EH (cell line): Measurements from ENCODE around the gene APOA4.

Experiments used
- DNase-seq: peaks from one replicate; pipeline ENCODE4 v3.0.0-alpha.2; 2015; ENCODE audit warnings: low read depth

APOA4 gene

DNA sequence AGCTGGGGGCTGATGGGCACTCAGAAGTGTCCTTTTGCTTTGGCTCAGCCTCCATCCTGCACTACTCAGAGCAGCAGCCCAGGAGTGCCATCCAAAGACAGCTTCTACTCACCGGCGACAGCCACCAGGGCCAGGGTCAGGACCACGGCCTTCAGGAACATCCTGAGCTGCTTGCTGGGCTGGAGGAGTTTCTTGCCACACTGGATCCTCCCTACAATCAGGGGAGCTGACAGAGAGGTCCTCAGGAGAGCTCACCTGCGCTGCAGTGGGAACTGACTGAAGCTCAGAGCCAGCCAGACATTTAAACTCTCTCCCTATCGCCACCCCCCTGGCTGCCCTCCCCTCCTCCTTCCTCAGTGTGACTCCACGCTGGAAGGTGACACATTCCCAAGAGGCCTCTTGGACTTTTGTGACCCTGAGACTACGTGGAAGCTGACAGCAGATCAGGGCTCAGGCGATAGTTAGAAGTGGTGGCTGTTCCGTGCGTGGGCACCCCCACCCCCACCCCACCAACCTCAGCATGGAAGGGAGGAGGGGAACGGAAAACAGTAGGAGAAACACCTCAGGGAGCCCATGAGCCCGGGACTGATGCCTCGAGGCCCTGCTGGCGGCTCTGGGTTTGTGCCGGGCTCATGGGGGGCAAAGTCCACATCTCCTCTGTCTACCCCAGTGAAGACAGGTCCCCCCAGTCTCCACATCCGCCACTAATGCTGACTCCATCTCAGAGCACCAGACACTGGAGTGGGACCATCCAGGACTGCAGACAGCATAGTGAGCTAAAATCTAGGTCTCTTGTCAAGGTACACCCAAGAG, at the start of gene APOA4:
Gene APOA4, minus strand, starts transcription at position 274 of the 813 bp plus-strand sequence. Its CDS starts 113 bp downstream, at position 161.
- no peak for DNase-seq

DNA sequence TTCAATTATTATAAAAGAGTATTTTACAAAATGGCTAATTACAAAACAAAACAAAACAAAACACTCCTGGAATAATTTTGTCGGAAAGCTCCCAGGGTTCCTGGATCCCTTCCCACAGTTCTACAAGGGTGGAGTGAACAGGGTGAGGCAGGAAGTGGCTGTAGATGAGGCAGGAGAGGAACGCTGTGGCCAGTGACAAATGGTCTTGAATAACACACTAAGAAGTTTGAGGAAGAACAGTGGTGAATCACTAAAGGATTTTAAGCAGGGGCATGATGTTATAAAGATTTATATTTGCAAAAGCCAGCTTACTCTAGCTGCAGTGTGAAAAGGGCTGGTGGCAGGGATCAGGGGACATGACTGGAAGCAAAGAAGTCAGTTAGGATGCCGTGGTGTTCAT, 48.1 kb upstream of the APOA4 start:
- peak; percentile 95 for DNase-seq

DNA sequence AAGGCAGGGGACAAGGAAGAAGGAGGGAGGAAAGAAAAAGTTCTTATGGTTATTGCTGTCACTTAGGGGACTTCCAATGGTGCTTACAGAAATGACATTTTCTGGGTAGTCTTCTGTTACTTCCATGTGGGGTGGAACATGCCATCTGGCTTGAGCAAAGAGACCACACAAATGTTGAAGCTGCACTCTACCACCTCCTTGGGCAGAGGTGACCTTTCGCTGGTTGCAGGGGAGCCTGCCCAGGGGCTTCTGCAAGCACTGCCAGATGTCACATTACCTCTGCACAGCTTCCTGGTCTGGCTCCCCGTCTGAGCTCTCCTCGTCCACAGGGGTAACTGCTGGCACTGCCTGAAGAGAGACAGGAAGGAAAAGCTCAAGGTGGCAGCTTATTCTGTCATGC, 47.0 kb upstream of the APOA4 start:
- no peak for DNase-seq

DNA sequence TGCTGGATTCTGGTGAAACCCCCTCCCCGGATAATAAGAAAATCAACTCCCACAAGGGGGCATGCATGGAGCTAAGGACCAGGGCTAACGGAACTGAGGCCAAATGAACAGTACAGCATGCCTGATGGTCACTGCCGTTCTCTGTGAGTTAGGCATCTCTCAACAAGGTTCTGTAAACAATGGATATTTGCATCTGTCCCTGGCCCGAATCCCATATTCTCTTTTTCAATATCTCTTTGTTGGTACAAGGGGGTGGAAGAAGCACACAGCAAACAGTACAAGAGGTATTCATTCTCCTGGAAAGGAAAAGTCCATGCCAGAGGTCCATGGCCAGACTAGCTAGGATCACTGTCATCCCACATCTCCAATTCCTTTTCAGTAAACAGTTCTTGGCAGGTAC, 46.5 kb upstream of the APOA4 start:
- no peak for DNase-seq

DNA sequence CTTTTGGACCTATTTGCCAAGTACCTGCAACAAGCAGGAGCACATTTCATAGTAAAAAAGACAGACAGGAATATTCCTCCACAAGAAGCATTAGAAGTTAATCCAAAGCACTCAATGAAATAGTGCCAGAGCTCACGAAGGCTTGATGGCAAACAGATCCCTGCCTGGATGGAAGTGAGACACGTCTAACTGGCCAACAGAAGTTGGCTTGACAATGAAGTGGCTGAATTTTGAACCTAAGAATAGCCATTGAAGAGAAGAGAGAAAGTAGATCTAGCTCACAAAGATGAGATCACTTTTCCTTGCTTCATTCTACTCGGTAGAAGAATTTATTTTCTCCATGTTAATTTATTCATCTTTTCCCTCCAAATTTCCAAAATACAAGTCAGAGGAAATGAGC, 45.0 kb upstream of the APOA4 start:
- no peak for DNase-seq

DNA sequence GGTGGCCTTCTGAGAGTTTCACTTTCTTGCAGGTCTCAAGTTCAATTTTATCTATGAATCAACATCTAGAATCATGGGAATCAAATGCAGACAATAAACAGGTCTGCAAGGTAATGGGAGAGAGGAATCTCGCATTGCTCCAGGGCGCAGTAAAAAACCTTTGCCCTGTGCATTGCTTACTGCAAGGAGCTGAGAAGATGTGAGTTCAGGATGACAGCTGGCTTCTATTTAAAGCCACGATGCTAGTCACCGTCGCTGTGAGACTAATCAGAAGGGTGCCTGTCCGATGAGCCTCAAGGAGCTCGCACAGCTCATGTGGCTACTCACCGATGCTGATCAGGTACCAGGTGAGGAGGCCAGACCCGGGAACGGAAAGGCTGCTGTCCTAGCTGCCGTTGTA, 44.5 kb upstream of the APOA4 start:
- DNase-seq, result no peak

DNA sequence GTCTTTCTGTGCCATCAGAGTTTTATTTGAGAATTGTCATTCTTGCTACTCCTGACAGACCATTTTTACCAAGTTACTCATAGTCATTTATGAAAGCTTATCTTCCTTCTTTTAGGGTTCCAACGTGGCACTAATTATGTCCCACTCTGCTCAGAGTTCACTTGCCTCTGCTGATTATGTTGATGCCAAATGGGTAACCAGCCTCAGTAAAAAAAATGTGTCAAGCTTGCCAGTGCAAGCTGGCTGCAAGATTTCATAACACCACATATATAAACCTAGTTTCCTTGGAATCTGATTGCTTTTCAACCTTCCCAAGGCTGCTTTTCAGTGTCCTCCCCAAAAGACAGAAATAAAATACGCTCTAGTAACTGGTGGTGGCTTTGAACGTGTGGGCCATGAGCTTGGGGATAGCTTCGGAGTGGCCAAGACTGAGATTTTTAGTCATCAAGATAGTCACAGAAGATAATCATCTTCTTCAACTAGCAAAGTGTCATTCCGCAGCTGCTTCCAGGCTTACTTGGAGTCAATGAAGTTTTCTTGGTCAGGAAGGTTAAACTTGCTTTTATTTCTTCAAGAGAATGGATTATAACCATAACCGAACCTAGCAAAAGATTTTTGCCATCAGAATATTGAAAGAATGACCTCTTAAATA, 43.8 kb upstream of the APOA4 start:
- DNase-seq, result peak; percentile 78

DNA sequence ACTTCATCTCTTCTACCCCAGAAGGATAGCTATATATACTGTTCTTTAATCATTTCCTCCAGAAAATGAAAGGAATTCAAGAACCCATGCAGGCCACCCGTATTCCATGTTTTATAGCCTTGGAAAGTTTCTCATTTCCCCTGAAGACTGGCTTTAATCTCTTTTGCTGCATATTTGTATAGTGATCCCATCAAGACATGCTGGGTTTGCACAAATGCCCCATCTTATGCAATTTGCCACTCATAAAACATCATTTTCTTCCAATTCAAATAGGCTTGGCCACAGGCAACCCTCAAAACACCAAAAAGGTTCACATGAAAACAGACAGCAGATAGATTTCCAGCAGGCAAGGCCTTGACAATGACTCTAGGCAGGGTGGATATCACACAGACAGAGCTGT, 42.6 kb upstream of the APOA4 start:
- DNase-seq, result peak; percentile 93

DNA sequence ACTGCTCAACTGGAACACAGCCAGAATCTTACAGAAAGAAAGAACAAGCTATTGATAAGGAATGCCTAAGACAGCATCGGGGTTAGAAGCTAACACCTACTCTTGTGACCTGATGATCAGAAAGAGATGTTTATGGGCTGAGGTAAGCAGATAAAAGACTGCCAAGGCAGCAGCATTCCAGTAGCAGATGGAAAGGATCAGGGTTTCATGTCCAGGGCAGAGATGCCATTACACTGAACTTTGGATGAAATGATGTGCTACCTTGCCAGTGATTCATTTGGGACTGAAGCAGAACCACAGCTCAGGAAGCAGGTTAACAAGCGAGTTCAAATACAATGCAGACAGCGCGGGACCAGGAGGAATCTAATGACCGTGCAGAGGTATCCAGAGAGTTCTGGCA, 41.4 kb upstream of the APOA4 start:
- DNase-seq, result peak; percentile 56

DNA sequence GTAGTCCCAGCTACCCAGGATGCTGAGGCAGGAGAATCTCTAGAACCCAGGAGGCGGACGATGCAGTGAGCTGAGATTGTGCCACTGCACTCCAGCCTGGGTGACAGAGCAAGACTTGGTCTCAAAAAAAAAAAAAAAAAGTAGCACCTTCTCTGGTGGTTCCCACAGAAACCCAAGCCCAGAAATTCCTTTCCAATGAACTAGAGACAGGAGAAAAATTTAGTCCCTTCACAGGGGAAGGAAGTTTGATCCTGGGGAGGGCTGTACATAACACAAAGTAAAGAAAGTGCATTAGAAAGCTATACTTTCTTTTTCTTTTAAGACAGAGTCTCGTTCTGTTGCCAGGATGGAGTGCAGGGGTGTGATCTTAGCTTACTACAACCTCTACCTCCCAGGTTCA, 39.8 kb upstream of the APOA4 start:
- DNase-seq, result peak; percentile 78

DNA sequence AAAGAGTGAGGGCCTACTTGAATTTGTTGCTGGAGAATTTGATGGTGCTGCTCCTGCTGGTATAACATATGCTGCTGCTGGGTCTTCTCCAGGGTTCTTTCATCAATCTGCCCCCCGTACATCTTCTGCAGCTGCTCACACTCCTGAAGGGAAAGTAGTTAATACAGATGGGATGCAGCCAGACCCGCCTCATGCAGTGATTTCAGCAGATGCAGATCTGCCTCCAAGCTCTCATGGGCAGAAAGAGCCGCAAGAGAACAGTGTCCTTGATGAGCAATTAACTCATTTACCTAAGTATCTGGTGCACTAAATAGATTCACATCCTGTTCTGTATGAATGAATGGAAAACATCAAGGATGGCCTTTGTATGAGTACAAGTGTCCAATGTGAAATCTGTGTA, 39.1 kb upstream of the APOA4 start:
- DNase-seq, result no peak

DNA sequence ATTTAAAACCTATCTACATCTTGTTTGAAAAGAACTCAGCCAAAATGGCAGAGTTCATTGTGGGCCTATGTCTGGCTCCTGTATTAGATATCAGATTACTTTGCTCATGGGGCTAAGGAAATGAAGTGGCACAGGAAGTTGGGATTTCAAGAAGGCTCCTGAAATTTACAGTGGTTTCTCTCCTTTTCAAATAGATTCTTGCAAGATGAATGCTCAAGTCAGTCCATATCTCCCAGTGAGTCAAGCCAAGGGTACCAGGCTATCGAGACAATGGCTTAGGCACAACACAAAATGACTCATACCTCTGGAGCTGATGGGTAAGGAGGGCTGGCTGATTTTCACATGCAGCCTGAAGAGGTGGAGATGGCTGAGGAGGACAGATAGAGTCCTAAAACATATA, 38.4 kb upstream of the APOA4 start:
- DNase-seq, result peak; percentile 81

DNA sequence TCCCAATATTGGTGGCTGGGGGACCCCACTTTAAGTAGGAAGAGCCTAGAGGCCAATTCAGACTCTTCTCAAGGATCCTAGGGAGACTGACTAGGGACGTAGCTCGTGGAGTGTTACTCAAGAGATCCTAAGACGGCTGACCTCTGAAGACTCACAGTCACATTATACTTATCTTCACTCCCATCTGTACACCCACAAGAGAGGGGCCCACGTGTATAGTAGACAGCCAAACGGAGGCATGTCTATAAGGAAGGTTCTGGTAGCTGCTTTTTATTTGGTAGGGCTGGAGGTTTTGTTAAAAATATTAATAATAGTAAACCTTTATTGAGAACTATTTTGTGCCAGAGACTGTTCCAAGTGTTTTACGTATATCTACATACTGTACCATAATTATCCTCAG, 37.2 kb upstream of the APOA4 start:
- DNase-seq, result no peak

DNA sequence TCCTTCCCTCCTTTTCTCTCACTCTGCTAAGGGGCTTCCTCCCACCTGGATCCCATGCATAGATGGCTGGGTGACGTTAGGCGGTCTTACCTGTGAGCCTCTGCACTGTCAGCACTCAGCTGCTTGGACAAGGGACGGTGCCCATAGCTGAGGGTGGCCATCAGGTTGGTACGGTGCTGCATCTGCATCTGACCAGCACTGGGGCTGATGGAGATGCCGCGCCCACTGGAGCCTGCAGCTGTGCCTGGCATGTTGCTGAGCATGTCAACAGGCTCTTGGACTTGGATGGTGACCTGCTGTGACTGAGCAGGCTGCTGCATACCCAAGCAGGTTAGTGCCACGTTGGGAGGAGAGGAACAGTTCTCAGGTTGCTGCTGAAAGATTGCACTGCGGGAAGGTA, 36.1 kb upstream of the APOA4 start:
- DNase-seq, result no peak

DNA sequence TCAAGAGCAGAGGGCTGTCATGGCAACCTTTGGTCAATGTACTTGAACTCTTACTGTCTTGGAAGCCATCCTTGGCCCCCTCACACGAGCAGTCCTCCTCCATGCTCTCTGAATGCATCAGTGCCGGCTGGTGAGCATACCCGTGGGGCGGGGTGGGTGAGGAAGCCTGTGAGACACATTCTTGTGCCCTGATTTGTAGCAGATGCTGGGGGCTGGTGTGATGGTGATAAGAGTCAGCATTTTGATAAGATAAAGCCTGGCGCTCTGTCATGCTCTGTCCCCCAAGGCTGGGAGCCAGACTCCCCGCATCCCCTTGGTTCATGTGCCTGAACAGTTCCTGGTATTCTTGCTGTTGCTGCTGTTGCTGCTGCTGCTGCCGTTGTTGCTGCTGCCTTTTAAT, 34.8 kb upstream of the APOA4 start:
- DNase-seq, result peak; percentile 30

DNA sequence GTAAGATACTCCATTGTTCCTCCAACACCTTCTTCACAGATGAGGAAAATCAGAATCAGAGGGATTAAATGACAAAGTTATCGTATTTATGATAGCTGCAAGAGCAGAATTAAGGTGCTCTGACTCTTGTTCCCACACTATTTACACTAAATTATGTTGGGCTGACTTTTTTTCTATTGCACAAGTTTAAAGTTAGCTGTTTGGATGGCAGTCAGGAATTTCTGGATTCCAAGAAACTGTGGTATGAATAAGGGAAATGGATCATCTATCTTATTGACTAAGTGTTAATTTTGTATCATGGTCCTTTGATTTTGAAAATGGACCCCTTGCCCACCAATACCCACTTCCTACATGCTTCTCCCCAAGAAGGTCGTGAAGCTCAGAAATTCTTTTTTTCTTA, 34.2 kb upstream of the APOA4 start:
- DNase-seq, result peak; percentile 48

DNA sequence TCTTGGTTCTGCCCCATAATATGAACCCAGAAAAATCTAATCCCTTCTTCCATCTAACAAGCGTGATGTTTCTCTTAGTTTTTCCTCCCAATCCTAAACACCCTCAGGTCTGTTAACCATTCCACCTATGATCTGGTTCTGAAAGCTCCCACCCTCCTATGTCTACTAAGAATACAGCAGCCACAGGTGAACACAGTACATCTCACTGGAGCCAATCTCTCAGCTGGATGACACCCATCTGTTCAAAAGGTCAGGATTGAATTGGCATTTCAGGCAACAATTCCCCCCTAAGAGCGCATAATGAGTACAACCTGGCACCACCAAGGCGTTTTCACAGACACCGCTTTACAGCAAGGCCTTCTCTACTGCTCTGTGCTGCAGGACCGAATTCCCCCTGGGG, 33.3 kb upstream of the APOA4 start:
- DNase-seq, result no peak

DNA sequence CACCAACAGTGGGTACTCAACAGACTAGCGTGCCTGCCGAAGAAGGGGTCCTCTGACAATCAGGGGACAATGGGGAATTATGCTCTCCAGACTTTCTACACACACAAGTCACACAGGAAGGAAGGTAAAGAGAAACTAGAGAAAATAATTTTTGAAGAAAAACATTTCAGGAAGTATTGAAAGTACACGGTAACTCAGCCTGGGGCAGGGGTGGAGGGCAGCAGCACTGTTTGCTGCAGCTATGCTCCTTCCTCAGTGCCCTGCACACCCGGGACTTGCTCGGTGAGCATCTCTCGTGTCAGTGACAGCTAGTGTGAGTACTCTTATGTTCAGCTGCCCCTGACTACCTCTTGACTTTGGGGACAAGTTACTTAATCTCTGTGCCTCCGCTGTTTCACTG, 32.3 kb upstream of the APOA4 start:
- DNase-seq, result no peak

DNA sequence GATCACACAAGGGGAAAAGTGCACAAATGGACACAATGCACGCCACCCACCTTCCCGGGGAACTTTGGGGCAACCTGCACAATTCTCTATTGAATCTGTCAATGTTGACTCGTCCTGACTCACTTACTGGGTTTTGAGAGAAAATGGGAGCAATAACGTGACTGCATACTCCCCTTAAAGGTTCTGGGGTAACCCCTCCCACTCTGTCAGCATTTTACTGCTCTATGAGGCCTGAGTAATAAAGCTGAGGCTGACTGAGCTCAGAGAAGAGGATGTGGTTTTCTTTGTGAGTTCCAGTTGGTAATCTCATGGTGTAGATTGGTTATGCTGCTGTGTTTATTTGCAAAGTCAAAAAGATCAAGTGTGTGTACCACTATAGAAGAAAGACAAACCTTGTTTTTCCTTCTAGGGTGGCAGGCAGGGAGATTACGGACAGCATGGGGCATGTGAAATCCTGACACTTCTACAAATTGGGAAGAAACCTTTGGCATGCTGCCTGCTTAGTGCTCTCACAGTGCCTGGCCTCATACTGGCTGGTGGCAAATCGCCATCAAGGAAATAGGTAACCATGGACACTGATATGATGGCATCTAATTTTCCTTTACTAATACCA, 30.5 kb upstream of the APOA4 start:
- peak; percentile 96 for DNase-seq

DNA sequence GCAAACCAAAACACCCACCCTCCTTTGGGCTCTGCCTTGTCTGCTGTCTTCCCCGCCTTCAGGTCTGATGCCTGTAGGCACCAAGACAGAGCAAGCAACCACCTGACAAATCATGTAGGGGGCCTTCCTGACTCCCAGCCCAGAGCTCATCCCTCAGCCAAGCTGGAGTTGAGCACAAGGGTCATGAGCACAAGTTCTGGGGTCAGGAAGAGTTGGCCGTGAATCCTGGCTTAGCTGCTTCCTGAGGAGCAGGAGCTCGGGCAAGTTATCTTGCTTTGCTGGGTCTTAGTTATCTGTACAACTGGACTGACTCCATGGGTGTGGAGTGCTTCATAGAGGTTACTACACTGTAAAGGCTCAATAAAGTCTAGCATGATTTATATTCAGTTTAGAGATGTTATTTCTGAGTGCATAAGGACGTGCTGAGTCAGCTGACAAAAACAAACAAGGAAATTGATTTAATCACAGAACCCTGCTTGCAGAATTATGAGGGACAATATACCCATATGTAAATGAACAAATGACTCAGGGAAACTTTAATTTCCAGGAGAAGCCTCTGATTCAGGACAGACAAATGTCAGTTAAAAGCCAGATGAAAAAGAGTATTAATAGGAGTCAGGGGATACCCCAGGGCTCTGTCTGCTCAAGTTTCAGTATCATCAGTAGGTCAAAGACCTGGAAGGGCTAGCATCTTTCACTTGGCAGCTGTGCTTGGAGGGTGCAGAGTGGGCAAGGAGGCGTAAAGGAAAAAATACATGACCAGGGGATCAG, 29.3 kb upstream of the APOA4 start:
- peak; percentile 89 for DNase-seq

DNA sequence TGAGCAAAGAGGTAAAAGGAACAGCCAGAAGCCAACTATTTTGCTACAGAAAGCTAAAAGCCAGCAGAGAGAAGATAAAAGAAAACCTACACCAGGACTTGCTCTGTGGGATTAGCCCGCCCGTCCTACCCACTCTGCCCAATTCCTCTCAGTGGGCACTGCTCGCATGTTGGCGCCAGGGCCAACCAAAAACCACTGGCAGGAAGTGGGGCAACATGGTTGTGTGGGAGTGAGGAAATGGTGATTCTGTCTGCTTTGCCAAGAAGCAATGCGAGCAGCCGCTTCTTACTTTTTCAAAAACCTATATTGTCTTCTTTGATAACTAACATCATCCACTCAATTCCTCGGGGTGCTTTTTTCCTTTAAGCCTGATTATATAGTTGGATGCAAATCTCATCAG, 28.5 kb upstream of the APOA4 start:
- DNase-seq, result no peak

DNA sequence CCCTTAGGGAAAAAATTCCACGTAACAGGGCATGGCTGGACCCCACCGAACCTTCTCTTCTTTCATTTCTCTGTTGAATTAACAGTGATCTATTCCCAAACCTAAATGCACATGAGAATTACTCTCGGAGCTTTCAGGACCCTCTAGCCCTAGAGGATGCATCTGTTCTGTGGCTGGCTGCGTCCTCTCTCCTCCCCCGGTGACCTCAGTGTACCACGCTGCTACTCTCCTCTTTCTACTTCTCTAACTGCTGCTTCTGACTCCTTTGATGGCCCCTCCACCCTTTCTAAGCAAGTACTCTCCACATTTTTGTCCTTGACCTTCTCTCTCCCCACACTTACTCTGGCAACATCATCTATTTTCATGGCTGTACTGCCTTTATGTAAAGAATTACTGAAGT, 26.4 kb upstream of the APOA4 start:
- DNase-seq, result no peak

DNA sequence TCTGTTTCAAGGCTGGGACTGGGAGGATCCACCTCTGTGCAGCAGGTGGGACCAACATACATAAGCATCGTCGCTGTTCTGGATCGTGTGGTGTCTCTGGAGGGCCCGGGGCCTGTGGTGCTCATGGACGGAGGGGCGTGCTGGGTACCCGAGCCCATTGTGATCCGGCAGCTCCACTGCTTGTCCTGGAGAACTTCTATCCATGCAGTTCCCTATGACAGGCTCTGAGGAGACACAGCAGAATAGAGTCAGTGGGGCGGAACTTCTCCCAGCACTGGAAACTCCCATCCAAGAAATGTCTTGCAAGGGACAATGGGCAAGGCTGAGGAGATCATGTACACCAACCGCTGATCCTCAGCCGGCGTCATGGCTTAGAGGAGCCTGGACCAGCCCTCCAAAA, 26.0 kb upstream of the APOA4 start:
- DNase-seq, result no peak
